Measurements from ENCODE around the gene FAM124B. TPM values are rescaled to one million over a fixed set of nuclear protein-coding genes. Genes with fewer than 3 reads are reported as not detected.

The FAM124B gene
- under 1 TPM; 0.33 TPM for polyA plus RNA-seq

GRCh38 chr2:224401641-224402342 lies at the start of gene FAM124B:
Gene FAM124B, minus strand, starts transcription at chr2:224402107. Its CDS starts 339 bp downstream, at chr2:224401768.
- Histone ChIP-seq H3K27me3 (ENCODE audit: control insufficient read depth in 1 of 2, insufficient read depth in 2 of 2, low read length in 2 of 2) (no peaks in the 10 kb centered on the region), H3K36me3 (ENCODE audit: control insufficient read depth in 2 of 2, insufficient read depth in 2 of 2, low read length in 1 of 2) (no peaks in the 10 kb centered on the region), H3K4me1 (ENCODE audit: control insufficient read depth in 2 of 2, insufficient read depth in 2 of 2, low read length in 1 of 2) (peaks cover 0 to 3% of the 10 kb centered on the region in 2 donors), H3K9me3 (ENCODE audit: control insufficient read depth in 2 of 2, insufficient read depth in 1 of 2, low read depth in 1 of 2, low read length in 1 of 2) (no peaks in the 10 kb centered on the region), H3K27ac (ENCODE audit: low read depth in 2 of 2, low read length in 1 of 2) (peak within 1 kb of the TSS; percentile 28 to 67), H3K4me3 (ENCODE audit: low read depth in 1 of 2, low read length in 2 of 2) (peak within 1 kb of the TSS; percentile 12 to 41)
- WGBS, 2 donors = 40 to 44% methylated on average over 19 of the region's 19 CpGs

GRCh38 chr2:224449212-224450147 lies 47.6 kb upstream of the FAM124B start:
- Histone ChIP-seq H3K4me1 (ENCODE audit: control insufficient read depth in 2 of 2, insufficient read depth in 2 of 2, low read length in 1 of 2) (no peaks in the 10 kb centered on the region), H3K4me3 (ENCODE audit: low read depth in 1 of 2, low read length in 2 of 2) (no peak overlapping the region), H3K36me3 (ENCODE audit: control insufficient read depth in 2 of 2, insufficient read depth in 2 of 2, low read length in 1 of 2) (no peaks in the 10 kb centered on the region), H3K27me3 (ENCODE audit: control insufficient read depth in 1 of 2, insufficient read depth in 2 of 2, low read length in 2 of 2) (no peaks in the 10 kb centered on the region), H3K9me3 (ENCODE audit: control insufficient read depth in 2 of 2, insufficient read depth in 1 of 2, low read depth in 1 of 2, low read length in 1 of 2) (no peaks in the 10 kb centered on the region), H3K27ac (ENCODE audit: low read depth in 2 of 2, low read length in 1 of 2) (no peak overlapping the region)
- WGBS, 2 donors = 41 to 44% methylated on average over 4 of the region's 4 CpGs

- H3K27me3 ChIP-seq (ENCODE audit: control insufficient read depth in 1 of 2, insufficient read depth in 2 of 2, low read length in 2 of 2) = no peaks in the 10 kb centered on the region
- no peak overlapping the region for H3K27ac ChIP-seq (ENCODE audit: low read depth in 2 of 2, low read length in 1 of 2)
- no peak overlapping the region for H3K4me3 ChIP-seq (ENCODE audit: low read depth in 1 of 2, low read length in 2 of 2)
- WGBS, 2 donors = 58 to 59% methylated on average over 1 of the region's 1 CpG
- no peaks in the 10 kb centered on the region for H3K9me3 ChIP-seq (ENCODE audit: control insufficient read depth in 2 of 2, insufficient read depth in 1 of 2, low read depth in 1 of 2, low read length in 1 of 2)
- H3K4me1 ChIP-seq (ENCODE audit: control insufficient read depth in 2 of 2, insufficient read depth in 2 of 2, low read length in 1 of 2) = no peaks in the 10 kb centered on the region
- H3K36me3 ChIP-seq (ENCODE audit: control insufficient read depth in 2 of 2, insufficient read depth in 2 of 2, low read length in 1 of 2) = no peaks in the 10 kb centered on the region
Measured at GRCh38 chr2:224448236-224448635, 46.3 kb upstream of the FAM124B start.

GRCh38 chr2:224444783-224445182 lies 42.9 kb upstream of the FAM124B start:
- Histone ChIP-seq H3K4me1 (ENCODE audit: control insufficient read depth in 2 of 2, insufficient read depth in 2 of 2, low read length in 1 of 2) (peaks cover 0 to 7% of the 10 kb centered on the region in 2 donors), H3K27me3 (ENCODE audit: control insufficient read depth in 1 of 2, insufficient read depth in 2 of 2, low read length in 2 of 2) (no peaks in the 10 kb centered on the region), H3K9me3 (ENCODE audit: control insufficient read depth in 2 of 2, insufficient read depth in 1 of 2, low read depth in 1 of 2, low read length in 1 of 2) (no peaks in the 10 kb centered on the region), H3K4me3 (ENCODE audit: low read depth in 1 of 2, low read length in 2 of 2) (no peak overlapping the region), H3K27ac (ENCODE audit: low read depth in 2 of 2, low read length in 1 of 2) (no peak overlapping the region), H3K36me3 (ENCODE audit: control insufficient read depth in 2 of 2, insufficient read depth in 2 of 2, low read length in 1 of 2) (no peaks in the 10 kb centered on the region)
- WGBS, 2 donors = 90 to 95% methylated on average over 4 of the region's 4 CpGs

- Histone ChIP-seq H3K27ac (ENCODE audit: low read depth in 2 of 2, low read length in 1 of 2) (no peak overlapping the region), H3K4me1 (ENCODE audit: control insufficient read depth in 2 of 2, insufficient read depth in 2 of 2, low read length in 1 of 2) (peaks cover 0 to 7% of the 10 kb centered on the region in 2 donors), H3K9me3 (ENCODE audit: control insufficient read depth in 2 of 2, insufficient read depth in 1 of 2, low read depth in 1 of 2, low read length in 1 of 2) (no peaks in the 10 kb centered on the region), H3K27me3 (ENCODE audit: control insufficient read depth in 1 of 2, insufficient read depth in 2 of 2, low read length in 2 of 2) (no peaks in the 10 kb centered on the region), H3K36me3 (ENCODE audit: control insufficient read depth in 2 of 2, insufficient read depth in 2 of 2, low read length in 1 of 2) (no peaks in the 10 kb centered on the region), H3K4me3 (ENCODE audit: low read depth in 1 of 2, low read length in 2 of 2) (no peak overlapping the region)
- WGBS, 2 donors = 84 to 86% methylated on average over 5 of the region's 5 CpGs
Measured at GRCh38 chr2:224444021-224444420, 42.1 kb upstream of the FAM124B start.

- H3K4me1 ChIP-seq (ENCODE audit: control insufficient read depth in 2 of 2, insufficient read depth in 2 of 2, low read length in 1 of 2) = peaks cover 0 to 7% of the 10 kb centered on the region in 2 donors
Measured at GRCh38 chr2:224442071-224442967, 40.4 kb upstream of the FAM124B start.

GRCh38 chr2:224440988-224441387 lies 39.1 kb upstream of the FAM124B start:
- no peaks in the 10 kb centered on the region for H3K36me3 ChIP-seq (ENCODE audit: control insufficient read depth in 2 of 2, insufficient read depth in 2 of 2, low read length in 1 of 2)
- H3K4me3 ChIP-seq (ENCODE audit: low read depth in 1 of 2, low read length in 2 of 2) = no peak overlapping the region
- WGBS, 2 donors = 52 to 57% methylated on average over 5 of the region's 5 CpGs
- no peaks in the 10 kb centered on the region for H3K9me3 ChIP-seq (ENCODE audit: control insufficient read depth in 2 of 2, insufficient read depth in 1 of 2, low read depth in 1 of 2, low read length in 1 of 2)
- H3K27me3 ChIP-seq (ENCODE audit: control insufficient read depth in 1 of 2, insufficient read depth in 2 of 2, low read length in 2 of 2) = no peaks in the 10 kb centered on the region
- H3K27ac ChIP-seq (ENCODE audit: low read depth in 2 of 2, low read length in 1 of 2) = peak overlapping the region; percentile 32 to 81
- peaks cover 2 to 10% of the 10 kb centered on the region in 2 donors for H3K4me1 ChIP-seq (ENCODE audit: control insufficient read depth in 2 of 2, insufficient read depth in 2 of 2, low read length in 1 of 2)

More at GRCh38 chr2:224442071-224442967, 40.4 kb upstream of the FAM124B start:
- Histone ChIP-seq H3K4me3 (ENCODE audit: low read depth in 1 of 2, low read length in 2 of 2) (peak overlapping the region; percentile 53 to 56), H3K9me3 (ENCODE audit: control insufficient read depth in 2 of 2, insufficient read depth in 1 of 2, low read depth in 1 of 2, low read length in 1 of 2) (no peaks in the 10 kb centered on the region), H3K36me3 (ENCODE audit: control insufficient read depth in 2 of 2, insufficient read depth in 2 of 2, low read length in 1 of 2) (no peaks in the 10 kb centered on the region), H3K27me3 (ENCODE audit: control insufficient read depth in 1 of 2, insufficient read depth in 2 of 2, low read length in 2 of 2) (no peaks in the 10 kb centered on the region), H3K27ac (ENCODE audit: low read depth in 2 of 2, low read length in 1 of 2) (peak overlapping the region; percentile 36 to 75)
- WGBS, 2 donors = 3% methylated on average over 50 to 82 of the region's 82 CpGs

- Histone ChIP-seq H3K27me3 (ENCODE audit: control insufficient read depth in 1 of 2, insufficient read depth in 2 of 2, low read length in 2 of 2) (no peaks in the 10 kb centered on the region), H3K9me3 (ENCODE audit: control insufficient read depth in 2 of 2, insufficient read depth in 1 of 2, low read depth in 1 of 2, low read length in 1 of 2) (no peaks in the 10 kb centered on the region), H3K36me3 (ENCODE audit: control insufficient read depth in 2 of 2, insufficient read depth in 2 of 2, low read length in 1 of 2) (no peaks in the 10 kb centered on the region), H3K4me3 (ENCODE audit: low read depth in 1 of 2, low read length in 2 of 2) (no peak overlapping the region), H3K27ac (ENCODE audit: low read depth in 2 of 2, low read length in 1 of 2) (peak overlapping the region; percentile 41 to 44), H3K4me1 (ENCODE audit: control insufficient read depth in 2 of 2, insufficient read depth in 2 of 2, low read length in 1 of 2) (peaks cover 2 to 10% of the 10 kb centered on the region in 2 donors)
Measured at GRCh38 chr2:224438726-224439125, 36.8 kb upstream of the FAM124B start.

GRCh38 chr2:224436634-224437033 lies 34.7 kb upstream of the FAM124B start:
- Histone ChIP-seq H3K27ac (ENCODE audit: low read depth in 2 of 2, low read length in 1 of 2) (peak overlapping the region in 1 of 2 donors; percentile 49), H3K4me1 (ENCODE audit: control insufficient read depth in 2 of 2, insufficient read depth in 2 of 2, low read length in 1 of 2) (peaks cover 2 to 3% of the 10 kb centered on the region in 2 donors), H3K27me3 (ENCODE audit: control insufficient read depth in 1 of 2, insufficient read depth in 2 of 2, low read length in 2 of 2) (no peaks in the 10 kb centered on the region), H3K4me3 (ENCODE audit: low read depth in 1 of 2, low read length in 2 of 2) (no peak overlapping the region), H3K36me3 (ENCODE audit: control insufficient read depth in 2 of 2, insufficient read depth in 2 of 2, low read length in 1 of 2) (no peaks in the 10 kb centered on the region), H3K9me3 (ENCODE audit: control insufficient read depth in 2 of 2, insufficient read depth in 1 of 2, low read depth in 1 of 2, low read length in 1 of 2) (no peaks in the 10 kb centered on the region)
- WGBS, 2 donors = 84 to 89% methylated on average over 1 of the region's 1 CpG

Measured in esophagus (tissue), 2 donors.